Ovary (tissue), 3 donors: ENCODE results near the gene RSRC1.

ENCODE experiments used
- CTCF ChIP-seq, 3 donors: fragments of 450-650 bp in 2 of 3; fragments of 200-600 bp in 1 of 3; IDR thresholded peaks; one replicate each; pipeline versions ENCODE4 v1.5.1 to v1.8.0; 2016 to 2022; ENCODE audit warnings: antibody characterized with exemption in 3 of 3, mild to moderate bottlenecking in 1 of 3
- POLR2A ChIP-seq: fragments of 450-650 bp; IDR thresholded peaks from one replicate; pipeline ENCODE4 v1.6.1; 2017; ENCODE audit warnings: antibody characterized with exemption, mild to moderate bottlenecking, moderate library complexity
- donor health status: DM: no; HTN: no; CAD: no.

DNA sequence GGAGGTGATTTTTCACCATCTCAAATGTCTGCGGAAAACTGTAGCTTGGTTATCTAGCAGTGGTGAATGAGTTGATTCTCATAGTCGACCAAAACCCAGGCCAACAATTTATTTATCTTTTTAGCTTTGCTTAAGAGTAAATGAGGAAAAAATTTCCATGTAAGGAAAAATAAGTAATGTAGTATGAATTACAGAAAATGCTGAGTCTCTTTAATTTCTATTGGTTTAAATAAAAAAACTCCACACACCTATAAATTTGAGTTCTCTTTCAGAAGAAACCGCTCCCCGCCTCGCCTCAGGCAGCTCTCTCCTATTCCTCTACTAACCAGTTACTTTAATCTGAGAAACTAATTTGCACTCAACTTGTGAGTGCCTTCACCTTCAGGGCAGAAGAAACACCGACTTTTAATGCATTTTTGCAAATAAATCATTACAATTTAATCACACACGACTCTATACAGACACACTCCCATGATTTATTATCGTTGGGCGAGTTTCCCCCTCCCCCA lies 540 bp upstream of the RSRC1 start:
- TF ChIP-seq POLR2A (no peak), CTCF (IDR thresholded peaks at IDR 0.05) (no peak)
